GOT3 (cell line): ENCODE measurements around the gene APCDD1L.
"Not testable (repeated sequence)": the region's sequence is repeated elsewhere in the genome, so short reads cannot be mapped to it uniquely, and the experiment has no call there.

ENCODE experiments used
- DNase-seq: peaks from one replicate; lab custom pipeline; 2025; ENCODE audit warnings: mixed read lengths; lab: John Stamatoyannopoulos, UW

APCDD1L gene

GRCh38 chr20:58441723-58442122 lies 73.5 kb downstream of the APCDD1L start:
- DNase-seq: no peak

DNA sequence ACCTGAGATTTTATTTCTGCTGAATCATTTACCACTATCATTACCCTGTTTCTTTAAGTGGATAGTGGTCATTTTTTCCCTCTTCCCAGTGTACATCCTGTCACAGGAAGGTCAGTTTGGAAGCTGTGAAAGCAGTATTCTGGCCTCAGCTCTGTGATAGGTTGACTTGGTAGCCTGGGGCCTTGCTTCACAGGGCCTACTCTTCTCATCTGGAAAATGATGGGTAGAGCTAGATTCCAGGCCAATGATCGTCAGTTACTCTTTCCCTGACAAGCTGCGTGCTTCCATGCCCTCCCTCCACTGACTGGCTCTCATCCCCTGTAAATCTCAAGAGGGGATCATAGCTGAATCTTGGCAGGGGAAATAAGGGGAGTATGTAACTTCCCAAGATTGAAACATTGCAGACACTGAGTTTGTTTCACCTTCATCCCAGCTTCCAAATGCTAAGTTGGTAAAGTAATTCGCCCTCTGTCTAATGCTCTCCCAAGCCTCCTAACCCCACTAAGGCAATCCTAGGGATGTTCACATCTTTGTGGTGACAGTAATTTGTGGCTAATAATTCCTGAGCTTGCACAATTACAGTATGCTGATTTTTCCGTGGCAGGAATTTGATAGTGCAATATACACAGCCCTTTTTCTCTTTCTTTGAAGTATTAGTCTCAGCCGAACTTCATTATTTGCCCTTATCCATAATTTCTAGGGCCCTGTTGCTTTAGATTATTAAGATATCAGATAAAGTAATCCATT lies 75.0 kb downstream of the APCDD1L start:
- no peak for DNase-seq

DNA sequence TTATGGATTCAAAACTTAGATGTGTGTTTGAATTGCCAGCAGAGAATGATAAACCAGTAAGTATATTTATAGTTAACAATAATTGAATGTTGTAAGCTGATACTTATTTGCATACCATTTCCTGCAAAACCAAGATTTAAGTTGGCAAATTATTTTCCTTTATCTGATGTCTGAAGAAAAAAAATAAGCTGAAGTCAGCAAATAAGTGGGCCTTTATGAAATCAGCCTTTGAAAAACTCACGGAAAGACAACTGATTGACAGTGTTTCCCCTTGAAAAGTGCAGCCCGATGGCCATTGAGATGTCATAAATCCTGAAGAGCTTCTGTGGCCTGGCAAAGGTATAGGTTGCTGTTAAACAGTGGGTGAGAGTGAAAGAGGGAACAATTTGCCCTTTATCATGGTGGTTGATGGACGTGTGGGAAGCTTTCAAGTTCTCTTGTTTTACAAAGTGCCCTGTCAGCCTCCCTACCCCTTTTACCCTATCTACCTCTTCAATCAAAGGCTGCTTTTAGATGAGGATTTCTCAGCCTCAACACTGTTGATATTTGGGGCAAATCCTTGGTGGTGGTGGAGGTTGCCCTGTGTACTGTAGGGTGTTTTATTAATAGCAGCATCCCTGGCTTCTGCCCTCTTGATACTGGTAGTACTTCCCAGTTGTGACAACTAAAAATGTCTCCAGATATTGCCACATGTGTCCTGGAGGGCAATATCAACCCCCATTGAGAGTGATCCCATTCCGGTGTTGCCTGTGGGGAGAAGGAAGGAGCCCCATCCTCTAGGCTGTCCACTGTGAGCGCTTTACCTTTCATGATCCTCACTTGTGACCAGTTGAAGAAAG lies 76.0 kb downstream of the APCDD1L start:
- DNase-seq: no peak

GRCh38 chr20:58436868-58437645 lies 78.1 kb downstream of the APCDD1L start:
- DNase-seq: no peak

DNA sequence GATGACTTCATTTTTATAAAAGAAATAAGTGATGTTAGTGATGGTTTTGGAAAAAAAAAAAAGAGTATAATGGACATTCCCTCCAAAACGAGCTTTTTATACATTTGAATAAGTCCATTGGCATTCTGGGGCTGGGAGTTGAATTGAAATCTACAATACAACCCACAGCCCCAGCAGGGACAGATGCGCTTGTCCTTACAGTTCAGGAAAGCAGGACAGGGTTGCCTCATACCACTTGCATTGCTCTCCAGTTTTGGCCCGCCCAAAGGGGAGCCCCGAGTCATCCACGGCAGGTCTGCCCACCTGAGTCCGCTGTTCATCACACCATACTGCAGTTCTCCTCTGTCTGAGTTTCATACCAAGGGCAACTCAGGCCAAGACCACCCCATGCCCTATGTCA lies 80.0 kb downstream of the APCDD1L start:
- no peak for DNase-seq

- no peak for DNase-seq
These were observed 80.9 kb downstream of the APCDD1L start for GRCh38 chr20:58434326-58434725.

DNA sequence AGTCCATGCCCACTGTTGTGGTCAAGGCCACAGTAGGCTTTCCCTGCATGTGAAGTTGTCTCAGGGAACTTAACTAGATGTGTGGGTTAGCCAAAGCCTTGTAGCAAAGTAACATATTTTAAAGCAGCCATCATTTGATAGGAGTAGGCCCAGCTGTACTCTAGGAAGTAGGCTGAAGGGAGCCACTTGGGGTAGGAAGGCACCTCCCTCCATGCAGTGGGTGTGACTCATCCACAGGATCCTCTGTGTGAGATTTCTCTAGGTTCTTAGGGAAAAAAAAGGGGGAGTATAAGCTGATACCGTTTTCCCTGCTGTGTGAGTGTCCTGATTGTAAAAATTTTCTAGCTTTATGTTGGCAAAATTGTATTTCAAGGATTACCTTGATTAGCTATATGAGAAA lies 81.4 kb downstream of the APCDD1L start:
- no peak for DNase-seq

GRCh38 chr20:58433029-58433647 lies 82.1 kb downstream of the APCDD1L start:
- DNase-seq: no peak

DNA sequence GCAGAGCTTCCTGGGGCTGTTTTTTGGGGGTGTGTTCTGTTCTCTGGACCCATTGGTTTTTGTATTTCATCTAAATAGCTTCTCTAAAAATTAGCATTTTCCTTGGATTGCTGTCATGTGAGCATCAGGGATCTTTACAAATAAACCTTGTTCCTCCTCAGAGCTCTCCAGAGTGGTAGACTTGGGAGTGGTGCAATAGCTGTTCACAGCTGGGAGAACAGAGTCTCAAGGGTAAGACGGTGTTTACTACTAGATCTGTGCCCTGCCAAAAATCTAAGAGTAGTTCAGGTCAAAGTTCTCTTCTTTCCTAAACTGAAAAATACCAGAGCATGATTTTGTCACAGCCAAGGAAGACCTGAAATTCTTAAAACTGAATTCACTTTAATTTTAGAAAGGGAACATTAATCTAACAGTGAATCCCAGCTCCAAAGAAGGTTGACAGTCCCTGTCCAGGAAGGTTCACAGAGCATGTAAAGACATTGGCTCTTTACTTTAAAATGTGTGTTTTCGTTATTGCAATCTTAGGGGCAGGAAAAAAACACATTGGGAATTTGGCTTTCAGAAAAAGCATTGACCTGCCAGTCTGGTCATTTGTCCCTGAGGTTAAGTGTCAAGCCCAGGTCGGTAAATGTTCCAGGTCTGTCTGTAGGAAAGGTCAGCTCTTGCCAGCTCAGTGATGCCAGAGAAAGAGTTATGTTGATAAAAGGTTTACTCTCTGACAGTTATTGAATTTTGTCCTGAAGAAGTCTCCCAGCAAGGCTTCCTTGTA lies 82.8 kb downstream of the APCDD1L start:
- DNase-seq: no peak

DNA sequence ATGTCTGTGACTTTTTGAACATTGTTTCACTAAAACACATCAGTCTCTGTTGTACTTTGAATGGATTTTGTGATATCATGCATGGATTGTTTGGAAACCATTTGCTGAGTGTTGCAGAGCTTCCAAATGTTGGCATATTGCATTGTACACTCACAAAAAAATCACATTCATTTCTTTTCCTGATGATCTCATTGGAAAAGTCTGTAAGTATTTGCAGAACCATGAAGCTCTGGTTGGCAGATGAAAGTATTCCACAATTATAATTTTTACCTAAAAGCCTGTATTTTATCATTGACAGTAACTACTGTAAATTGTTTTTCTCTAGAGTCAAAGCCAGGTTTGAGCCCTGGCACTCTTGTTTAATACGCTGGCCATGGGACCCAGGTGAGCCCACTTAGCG lies 84.1 kb downstream of the APCDD1L start:
- DNase-seq: no peak

- DNase-seq: no peak
These were observed 85.9 kb downstream of the APCDD1L start for GRCh38 chr20:58429303-58429702.

DNA sequence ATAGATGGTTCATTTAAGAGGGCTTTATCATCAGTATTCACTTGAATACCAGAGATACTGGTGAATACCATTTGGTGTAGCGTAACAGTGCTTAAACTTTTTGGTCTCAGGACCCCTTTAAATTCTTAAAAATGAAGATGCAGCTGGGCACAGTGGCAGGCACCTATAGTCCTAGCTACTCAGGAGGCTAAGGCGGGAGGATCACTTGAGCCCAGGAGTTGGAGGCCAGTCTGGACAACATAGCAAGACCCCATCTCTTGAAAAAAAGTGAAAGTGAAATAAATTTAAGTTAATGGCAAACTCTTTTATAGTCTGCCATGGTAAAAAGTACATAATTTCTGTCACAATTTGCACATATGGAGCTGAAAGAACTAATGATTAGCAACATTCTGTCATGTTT lies 86.8 kb downstream of the APCDD1L start:
- DNase-seq: no peak

GRCh38 chr20:58427571-58427970 lies 87.6 kb downstream of the APCDD1L start:
- DNase-seq: not testable (repeated sequence)

DNA sequence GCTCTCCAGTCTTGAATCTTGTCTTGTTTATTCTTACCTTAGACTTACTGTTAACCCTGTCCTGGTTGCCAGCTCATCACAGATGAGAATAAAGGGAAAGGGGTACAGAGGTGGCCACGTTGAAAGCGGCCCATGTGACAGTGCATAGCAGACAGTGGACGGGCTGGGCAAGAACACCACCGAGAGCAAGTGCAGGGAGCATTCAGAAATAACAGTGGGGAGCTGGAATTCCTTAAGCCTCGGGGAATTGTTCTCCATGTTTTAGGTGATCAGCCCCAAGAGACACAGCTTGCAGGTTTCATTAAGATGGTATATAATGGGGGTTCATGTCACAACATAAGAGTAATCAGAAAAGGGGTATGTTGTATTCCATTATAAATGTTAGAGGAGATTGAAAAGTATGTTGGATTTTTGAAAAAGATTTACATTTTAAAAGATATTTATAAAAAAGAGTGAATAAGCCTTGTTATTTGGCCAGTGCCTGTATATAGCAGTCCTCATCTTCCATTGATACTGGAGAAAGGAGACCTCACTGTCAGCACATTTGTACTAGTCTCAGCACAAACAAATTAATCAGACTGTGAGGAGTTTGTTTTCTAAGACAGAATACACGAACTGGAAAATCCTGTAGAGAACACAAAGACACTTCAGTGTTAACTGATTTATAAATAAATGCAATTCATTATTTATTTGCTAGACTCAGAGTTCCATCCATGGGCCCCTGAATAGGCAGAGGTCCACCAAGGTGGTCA lies 90.8 kb downstream of the APCDD1L start:
- no peak for DNase-seq

DNA sequence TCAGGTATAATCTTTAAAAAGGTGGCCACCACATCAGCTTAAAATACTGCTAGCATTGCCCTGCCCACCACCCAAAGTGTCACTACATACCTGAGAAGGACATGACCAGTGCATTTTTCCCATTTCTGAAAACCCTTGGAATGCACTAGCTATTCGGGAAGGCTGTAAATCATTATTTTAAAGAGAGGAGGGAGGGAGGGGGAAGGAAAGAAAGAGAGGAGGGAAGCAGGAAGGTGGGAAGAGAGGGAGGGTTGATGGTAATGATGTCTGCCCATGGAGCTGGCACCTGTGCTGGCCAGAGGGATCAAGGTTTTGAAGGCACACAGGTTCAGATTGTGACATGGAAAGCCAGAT lies 93.7 kb downstream of the APCDD1L start:
- no peak for DNase-seq

- DNase-seq: no peak
These were observed 94.3 kb downstream of the APCDD1L start for GRCh38 chr20:58420798-58421496.

- DNase-seq: no peak
These were observed 96.0 kb downstream of the APCDD1L start for GRCh38 chr20:58418949-58419748.

DNA sequence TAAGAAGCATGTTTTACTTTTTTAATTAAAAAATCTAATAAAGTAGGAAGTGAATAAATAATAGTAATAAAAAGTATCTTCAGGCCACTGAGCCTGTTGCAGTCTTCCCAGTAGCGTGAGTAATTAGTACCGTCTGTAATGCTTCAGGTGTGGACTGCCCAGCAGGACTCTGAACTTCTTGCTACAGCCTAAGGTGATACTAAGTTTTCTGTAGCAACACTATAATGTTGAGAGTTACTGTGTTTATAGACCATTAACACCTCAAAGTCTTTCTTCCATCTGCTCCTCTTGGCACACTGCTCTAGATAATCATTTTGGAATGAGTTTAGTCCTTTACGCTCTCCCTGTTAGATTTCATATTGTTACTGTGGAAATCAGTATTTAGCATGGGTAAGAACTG lies 97.8 kb downstream of the APCDD1L start:
- no peak for DNase-seq

DNA sequence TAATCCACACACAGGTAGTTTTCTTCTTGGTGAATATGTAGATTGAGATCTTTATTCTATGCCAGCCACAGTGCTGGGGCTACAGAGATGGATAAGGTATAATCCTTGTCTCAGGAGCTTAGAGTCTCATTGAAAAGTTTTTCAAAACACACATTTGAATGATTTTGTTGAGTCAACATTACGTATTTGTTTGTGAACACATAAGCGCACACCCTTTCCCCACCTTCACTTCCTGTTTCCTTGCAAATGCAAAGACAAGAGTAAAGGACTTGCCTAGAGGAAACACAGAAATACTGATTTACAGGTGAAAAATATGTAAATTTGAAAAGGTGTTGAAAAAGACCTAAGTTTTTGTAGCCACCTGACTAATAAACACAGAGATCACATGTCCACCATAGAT lies 98.4 kb downstream of the APCDD1L start:
- no peak for DNase-seq
